ENCODE measurements around the gene ANK2. TPM values are rescaled to one million over a fixed set of nuclear protein-coding genes. Genes with fewer than 3 reads are reported as not detected.

Gene ANK2
- total RNA-seq, 1 donor from 2014 or later, result 77.8 TPM

DNA sequence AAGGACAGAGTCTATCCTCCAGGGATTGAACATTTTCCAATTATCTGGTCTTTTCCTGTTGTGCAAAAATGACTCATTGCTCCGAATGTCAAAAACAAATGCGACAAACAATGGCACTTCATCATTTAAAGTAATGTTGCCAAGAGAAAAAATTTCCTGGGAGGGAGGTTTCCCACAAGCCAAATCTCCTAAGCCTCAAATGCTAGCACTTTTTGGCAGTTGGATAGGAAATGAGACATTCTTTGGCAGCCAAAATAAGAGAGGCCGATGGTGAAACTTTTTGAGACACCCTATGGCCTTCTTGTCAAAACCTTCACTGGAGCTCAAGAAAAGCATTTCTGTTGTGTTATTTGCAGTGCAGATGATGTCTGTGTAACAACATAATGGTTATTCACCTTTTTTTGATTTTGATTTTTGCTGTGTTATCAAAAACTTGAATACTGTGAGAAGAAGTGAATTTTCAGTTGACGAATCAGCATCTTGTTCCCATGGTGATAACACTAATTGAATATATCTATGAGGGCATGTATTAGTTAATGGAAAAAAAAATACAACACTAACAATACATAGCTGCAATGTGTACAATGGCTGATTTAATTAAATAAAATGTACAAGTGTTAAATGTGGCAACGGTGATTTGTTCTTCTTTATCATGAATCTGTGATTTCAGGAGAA lies 333.8 kb downstream of the ANK2 start:
- H3K4me2 ChIP-seq (ENCODE audit: low read length), result peak overlapping the region; percentile 39
- H3K27me3 ChIP-seq (ENCODE audit: insufficient read depth, low read length), result no peaks in the 10 kb centered on the region
- Mint-ChIP-seq H3K4me1 (ENCODE audit: low read depth, unreplicated experiment) (peaks cover 12% of the 10 kb centered on the region), H3K27me3 (ENCODE audit: low read depth, unreplicated experiment) (no peaks in the 10 kb centered on the region), H3K27ac (ENCODE audit: unreplicated experiment) (no peak overlapping the region), H3K4me3 (ENCODE audit: unreplicated experiment) (no peak overlapping the region), H3K36me3 (ENCODE audit: low read depth, unreplicated experiment) (peaks cover 21% of the 10 kb centered on the region), H3K9me3 (ENCODE audit: unreplicated experiment) (peaks cover 4% of the 10 kb centered on the region)
- DNase-seq (ENCODE audit: low read depth), result peak; percentile 82
- H3K79me2 ChIP-seq (ENCODE audit: insufficient read depth, low read length), result no peaks in the 10 kb centered on the region
- no peaks in the 10 kb centered on the region for H3K36me3 ChIP-seq (ENCODE audit: insufficient read depth, low read length)
- H2AFZ ChIP-seq (ENCODE audit: low read depth, low read length), result no peak overlapping the region
- no peak overlapping the region for H3K4me3 ChIP-seq (ENCODE audit: insufficient read depth, low read depth, low read length)
- no peak overlapping the region for H3K9ac ChIP-seq (ENCODE audit: low read length)
- peak overlapping the region; percentile 57 for H3K27ac ChIP-seq (ENCODE audit: low read depth, low read length)
- no peaks in the 10 kb centered on the region for H3K9me3 ChIP-seq (ENCODE audit: insufficient read depth, low read depth, low read length)
- peaks cover 14% of the 10 kb centered on the region for H3K4me1 ChIP-seq (ENCODE audit: insufficient read depth, low read length)
- TF ChIP-seq, protein P1, sequence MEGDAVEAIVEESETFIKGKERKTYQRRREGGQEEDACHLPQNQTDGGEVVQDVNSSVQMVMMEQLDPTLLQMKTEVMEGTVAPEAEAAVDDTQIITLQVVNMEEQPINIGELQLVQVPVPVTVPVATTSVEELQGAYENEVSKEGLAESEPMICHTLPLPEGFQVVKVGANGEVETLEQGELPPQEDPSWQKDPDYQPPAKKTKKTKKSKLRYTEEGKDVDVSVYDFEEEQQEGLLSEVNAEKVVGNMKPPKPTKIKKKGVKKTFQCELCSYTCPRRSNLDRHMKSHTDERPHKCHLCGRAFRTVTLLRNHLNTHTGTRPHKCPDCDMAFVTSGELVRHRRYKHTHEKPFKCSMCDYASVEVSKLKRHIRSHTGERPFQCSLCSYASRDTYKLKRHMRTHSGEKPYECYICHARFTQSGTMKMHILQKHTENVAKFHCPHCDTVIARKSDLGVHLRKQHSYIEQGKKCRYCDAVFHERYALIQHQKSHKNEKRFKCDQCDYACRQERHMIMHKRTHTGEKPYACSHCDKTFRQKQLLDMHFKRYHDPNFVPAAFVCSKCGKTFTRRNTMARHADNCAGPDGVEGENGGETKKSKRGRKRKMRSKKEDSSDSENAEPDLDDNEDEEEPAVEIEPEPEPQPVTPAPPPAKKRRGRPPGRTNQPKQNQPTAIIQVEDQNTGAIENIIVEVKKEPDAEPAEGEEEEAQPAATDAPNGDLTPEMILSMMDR (IDR thresholded peaks at IDR 0.05; ENCODE audit: insufficient read depth, low read depth, low read length), result no peak
- no peak for TF ChIP-seq EZH2 (IDR thresholded peaks at IDR 0.05; ENCODE audit: insufficient read depth, low read length)
- H4K20me1 ChIP-seq (ENCODE audit: insufficient read depth, low read length), result no peaks in the 10 kb centered on the region
- FAIRE-seq, result peak; percentile 94

DNA sequence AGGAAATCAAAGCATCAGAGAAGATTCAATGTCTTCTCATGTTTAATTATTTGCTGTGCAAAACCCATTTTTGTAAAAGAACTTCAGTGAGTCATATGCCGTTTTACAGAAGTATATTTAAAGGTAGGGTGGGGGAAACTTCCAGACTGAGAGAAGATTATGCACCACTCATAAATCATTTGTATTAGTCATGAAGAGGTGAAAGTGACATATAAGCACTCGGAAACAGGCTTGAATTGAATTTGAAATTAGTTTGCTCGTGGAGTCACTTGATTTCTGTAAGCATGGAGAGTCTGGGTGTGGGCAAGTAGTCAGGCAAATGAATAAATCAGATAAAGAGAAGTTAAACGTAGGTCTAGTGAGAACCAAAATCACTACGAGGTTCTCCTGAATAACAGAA lies 335.1 kb downstream of the ANK2 start:
- H3K4me2 ChIP-seq (ENCODE audit: low read length), result peak overlapping the region; percentile 43
- peaks cover 12% of the 10 kb centered on the region for H3K4me1 Mint-ChIP-seq (ENCODE audit: low read depth, unreplicated experiment)
- no peak overlapping the region for H3K9ac ChIP-seq (ENCODE audit: low read length)
- FAIRE-seq, result no peak
- H3K27me3 Mint-ChIP-seq (ENCODE audit: low read depth, unreplicated experiment), result no peaks in the 10 kb centered on the region
- H3K27ac Mint-ChIP-seq (ENCODE audit: unreplicated experiment), result no peak overlapping the region
- no peaks in the 10 kb centered on the region for H3K79me2 ChIP-seq (ENCODE audit: insufficient read depth, low read length)
- DNase-seq (ENCODE audit: low read depth), result peak; percentile 88
- peaks cover 10% of the 10 kb centered on the region for H3K9me3 Mint-ChIP-seq (ENCODE audit: unreplicated experiment)
- H3K4me1 ChIP-seq (ENCODE audit: insufficient read depth, low read length), result peaks cover 14% of the 10 kb centered on the region
- no peaks in the 10 kb centered on the region for H3K36me3 ChIP-seq (ENCODE audit: insufficient read depth, low read length)
- no peak overlapping the region for H3K4me3 Mint-ChIP-seq (ENCODE audit: unreplicated experiment)
- no peak overlapping the region for H2AFZ ChIP-seq (ENCODE audit: low read depth, low read length)
- no peaks in the 10 kb centered on the region for H3K27me3 ChIP-seq (ENCODE audit: insufficient read depth, low read length)
- H4K20me1 ChIP-seq (ENCODE audit: insufficient read depth, low read length), result no peaks in the 10 kb centered on the region
- H3K9me3 ChIP-seq (ENCODE audit: insufficient read depth, low read depth, low read length), result no peaks in the 10 kb centered on the region
- peak overlapping the region; percentile 57 for H3K27ac ChIP-seq (ENCODE audit: low read depth, low read length)
- TF ChIP-seq, protein P1 (IDR thresholded peaks at IDR 0.05; ENCODE audit: insufficient read depth, low read depth, low read length), result no peak
- no peak for TF ChIP-seq EZH2 (IDR thresholded peaks at IDR 0.05; ENCODE audit: insufficient read depth, low read length)
- peaks cover 21% of the 10 kb centered on the region for H3K36me3 Mint-ChIP-seq (ENCODE audit: low read depth, unreplicated experiment)
- no peak overlapping the region for H3K4me3 ChIP-seq (ENCODE audit: insufficient read depth, low read depth, low read length)

DNA sequence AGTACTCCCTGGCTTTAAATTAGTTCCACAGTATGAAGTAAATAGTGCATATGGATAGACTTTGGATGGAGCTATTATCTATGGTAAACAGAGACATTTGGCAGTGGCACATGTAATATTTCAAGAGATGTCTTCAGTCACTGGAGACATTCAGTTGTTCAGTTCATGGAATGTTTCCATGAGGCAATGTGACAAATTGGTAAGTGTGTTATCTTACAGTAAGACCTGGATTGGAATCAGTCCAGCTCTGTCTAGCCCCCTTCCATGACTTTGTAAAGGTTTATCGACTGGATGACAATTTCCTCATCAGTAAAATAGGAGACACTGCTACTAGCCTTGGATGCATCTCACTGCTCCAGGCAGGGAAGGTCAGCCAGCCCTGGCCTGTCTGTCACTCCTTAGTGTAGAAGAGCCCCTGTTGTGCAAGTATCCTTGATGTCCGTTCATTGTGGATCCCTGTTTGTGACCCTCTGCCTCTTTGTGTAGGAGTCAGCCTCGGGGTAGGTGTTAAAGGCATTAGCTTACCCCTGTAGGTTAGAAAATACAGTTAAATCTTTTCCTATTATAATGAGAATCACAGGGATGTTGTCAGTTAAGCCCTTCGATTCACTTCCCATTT lies 335.9 kb downstream of the ANK2 start:
- peaks cover 10% of the 10 kb centered on the region for H3K9me3 Mint-ChIP-seq (ENCODE audit: unreplicated experiment)
- Histone ChIP-seq H3K79me2 (ENCODE audit: insufficient read depth, low read length) (no peaks in the 10 kb centered on the region), H3K4me2 (ENCODE audit: low read length) (no peak overlapping the region), H3K9me3 (ENCODE audit: insufficient read depth, low read depth, low read length) (no peaks in the 10 kb centered on the region), H3K4me1 (ENCODE audit: insufficient read depth, low read length) (peaks cover 14% of the 10 kb centered on the region), H4K20me1 (ENCODE audit: insufficient read depth, low read length) (no peaks in the 10 kb centered on the region), H2AFZ (ENCODE audit: low read depth, low read length) (no peak overlapping the region), H3K4me3 (ENCODE audit: insufficient read depth, low read depth, low read length) (no peak overlapping the region), H3K27me3 (ENCODE audit: insufficient read depth, low read length) (no peaks in the 10 kb centered on the region), H3K36me3 (ENCODE audit: insufficient read depth, low read length) (no peaks in the 10 kb centered on the region), H3K27ac (ENCODE audit: low read depth, low read length) (no peak overlapping the region), H3K9ac (ENCODE audit: low read length) (no peak overlapping the region)
- no peak overlapping the region for H3K4me3 Mint-ChIP-seq (ENCODE audit: unreplicated experiment)
- H3K27ac Mint-ChIP-seq (ENCODE audit: unreplicated experiment), result no peak overlapping the region
- peaks cover 12% of the 10 kb centered on the region for H3K4me1 Mint-ChIP-seq (ENCODE audit: low read depth, unreplicated experiment)
- H3K36me3 Mint-ChIP-seq (ENCODE audit: low read depth, unreplicated experiment), result peaks cover 21% of the 10 kb centered on the region
- FAIRE-seq (no peak), DNase-seq (ENCODE audit: low read depth) (peak; percentile 4)
- TF ChIP-seq EZH2 (IDR thresholded peaks at IDR 0.05; ENCODE audit: insufficient read depth, low read length), result no peak
- no peaks in the 10 kb centered on the region for H3K27me3 Mint-ChIP-seq (ENCODE audit: low read depth, unreplicated experiment)

Measured in astrocyte (in vitro differentiated cells and primary cell).